ENCODE results near the gene TRIL.

The TRIL gene

DNA sequence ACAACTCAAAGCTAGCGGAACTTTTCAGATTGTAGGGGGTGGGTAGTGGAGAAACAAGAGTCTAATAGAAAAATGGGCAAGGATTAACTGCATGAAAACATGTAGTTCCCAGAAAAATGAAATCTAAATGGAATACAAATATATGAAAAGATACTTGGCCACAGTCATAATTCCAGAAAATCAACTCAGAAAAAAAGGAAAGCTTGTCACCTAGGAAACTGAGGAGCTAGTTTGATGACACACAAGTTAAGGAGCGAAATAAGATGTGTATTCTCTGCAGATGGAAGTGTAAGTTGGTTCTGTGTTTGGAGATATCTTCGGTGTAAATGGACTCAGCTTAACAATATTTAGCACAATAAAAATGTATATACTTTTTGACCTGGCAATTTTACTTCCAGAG, 52.7 kb downstream of the TRIL start:
- H3K4me3 ChIP-seq (ENCODE audit: low read length) = no peak overlapping the region
- TF ChIP-seq, protein P1, sequence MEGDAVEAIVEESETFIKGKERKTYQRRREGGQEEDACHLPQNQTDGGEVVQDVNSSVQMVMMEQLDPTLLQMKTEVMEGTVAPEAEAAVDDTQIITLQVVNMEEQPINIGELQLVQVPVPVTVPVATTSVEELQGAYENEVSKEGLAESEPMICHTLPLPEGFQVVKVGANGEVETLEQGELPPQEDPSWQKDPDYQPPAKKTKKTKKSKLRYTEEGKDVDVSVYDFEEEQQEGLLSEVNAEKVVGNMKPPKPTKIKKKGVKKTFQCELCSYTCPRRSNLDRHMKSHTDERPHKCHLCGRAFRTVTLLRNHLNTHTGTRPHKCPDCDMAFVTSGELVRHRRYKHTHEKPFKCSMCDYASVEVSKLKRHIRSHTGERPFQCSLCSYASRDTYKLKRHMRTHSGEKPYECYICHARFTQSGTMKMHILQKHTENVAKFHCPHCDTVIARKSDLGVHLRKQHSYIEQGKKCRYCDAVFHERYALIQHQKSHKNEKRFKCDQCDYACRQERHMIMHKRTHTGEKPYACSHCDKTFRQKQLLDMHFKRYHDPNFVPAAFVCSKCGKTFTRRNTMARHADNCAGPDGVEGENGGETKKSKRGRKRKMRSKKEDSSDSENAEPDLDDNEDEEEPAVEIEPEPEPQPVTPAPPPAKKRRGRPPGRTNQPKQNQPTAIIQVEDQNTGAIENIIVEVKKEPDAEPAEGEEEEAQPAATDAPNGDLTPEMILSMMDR (conservative IDR thresholded peaks at IDR 0.05; ENCODE audit: low read length) = no peak
- no peak for DNase-seq (ENCODE audit: low read depth)

DNA sequence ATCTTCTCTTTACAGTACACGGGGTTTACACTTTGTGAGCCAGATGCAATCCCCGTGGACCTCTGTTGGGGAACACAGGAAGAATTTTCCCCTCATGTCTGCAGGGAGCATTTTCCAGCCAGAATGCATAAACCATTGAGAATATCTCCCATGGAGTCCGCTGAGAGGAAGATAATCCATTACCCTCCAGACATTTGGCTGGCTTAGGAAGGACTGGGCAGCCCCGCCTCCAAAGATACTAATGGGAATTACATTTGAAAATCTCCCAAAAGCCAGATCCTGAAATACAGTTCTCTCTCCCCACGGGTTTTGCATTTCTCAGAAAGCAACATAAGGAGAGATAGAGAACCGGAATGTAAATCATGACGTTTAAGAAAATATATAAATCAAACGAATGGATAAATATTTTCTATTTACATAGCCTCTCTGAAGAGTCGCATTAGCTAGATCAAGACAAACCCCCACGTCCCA, 53.5 kb downstream of the TRIL start:
- TF ChIP-seq, protein P1 (conservative IDR thresholded peaks at IDR 0.05; ENCODE audit: low read length) = no peak
- no peak for DNase-seq (ENCODE audit: low read depth)
- H3K4me3 ChIP-seq (ENCODE audit: low read length) = peak overlapping the region; percentile 44

DNA sequence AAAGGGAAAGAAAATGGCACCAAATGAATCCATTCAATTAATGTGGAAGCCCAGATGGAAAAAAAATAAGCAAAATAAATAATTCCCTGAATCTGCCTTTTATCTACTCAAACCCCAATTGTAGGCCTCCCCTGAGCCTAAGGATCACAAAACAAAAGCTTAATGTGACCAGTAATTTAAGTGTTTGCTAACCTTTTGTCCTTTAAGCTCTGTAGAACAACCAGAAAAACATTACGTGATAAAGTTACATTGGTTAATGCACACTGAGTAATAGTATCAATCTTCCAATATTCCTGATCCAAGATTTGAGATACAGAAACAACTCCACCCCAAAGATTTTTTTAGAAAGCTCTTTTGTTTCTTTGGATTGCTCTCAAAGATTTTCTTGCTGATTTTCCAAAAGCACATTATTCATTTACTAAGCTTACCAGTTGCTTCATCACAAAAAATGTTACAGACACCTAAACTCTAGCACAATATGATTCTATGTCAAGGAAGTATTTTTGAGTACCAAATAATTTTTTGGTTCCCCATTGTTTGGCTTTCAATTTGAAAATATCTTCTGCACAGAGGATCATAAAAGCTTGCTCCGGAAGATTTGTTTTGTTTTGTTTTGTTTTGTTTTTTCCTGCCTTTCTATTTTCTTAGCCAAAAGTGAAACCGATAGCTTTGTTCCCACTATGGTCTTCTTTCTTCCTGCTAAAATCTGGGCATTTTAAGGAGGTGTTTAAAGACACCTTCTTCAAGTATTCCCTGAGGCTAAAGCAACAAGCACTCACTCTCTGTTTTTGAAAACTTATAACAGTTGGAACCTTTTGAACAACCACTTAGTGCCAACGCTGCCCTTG, 54.2 kb downstream of the TRIL start:
- TF ChIP-seq, protein P1 (conservative IDR thresholded peaks at IDR 0.05; ENCODE audit: low read length) = no peak
- H3K4me3 ChIP-seq (ENCODE audit: low read length) = peak overlapping the region; percentile 44
- DNase-seq (ENCODE audit: low read depth) = no peak
